ENCODE data around the gene KRTAP16-1. TPM values are rescaled to one million over a fixed set of nuclear protein-coding genes. Genes with fewer than 3 reads are reported as not detected.

Gene KRTAP16-1
- total and polyA plus RNA-seq, 7 experiments from 2014 or later, result 0.19 to 0.49 (median 0.27) TPM; not detected in 3

DNA sequence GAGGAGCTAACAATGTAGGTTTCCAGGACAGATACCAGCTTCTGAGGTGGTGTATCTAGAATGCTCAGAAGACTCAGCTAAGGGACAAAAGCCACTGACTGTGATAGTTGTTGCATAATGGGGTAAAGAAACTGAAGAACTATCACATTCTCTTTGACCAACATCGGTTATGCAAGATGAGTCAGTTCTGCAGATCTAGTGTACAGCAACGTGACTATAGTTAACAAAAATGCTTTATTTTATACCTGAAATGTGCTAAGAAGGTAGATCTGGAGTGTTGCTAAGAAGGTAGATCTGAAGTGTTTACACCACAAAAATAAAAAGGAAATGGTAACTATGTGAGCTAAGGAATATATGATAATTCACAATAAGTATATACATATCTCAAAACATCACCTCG is 41.4 kb downstream of the KRTAP16-1 start:
- ChIA-PET CTCF (no interaction called here), POLR2A (no interaction called here)
- Mint-ChIP-seq H3K27me3 (peaks cover 0 to 22% (median 5%) of the 10 kb centered on the region in 5 donors), H3K4me3 (no peak overlapping the region), H3K4me1 (peaks cover 0 to 22% (median 8%) of the 10 kb centered on the region in 7 donors), H3K36me3 (no peaks in the 10 kb centered on the region), H3K9me3 (no peaks in the 10 kb centered on the region), H3K27ac (no peak overlapping the region)
- Histone ChIP-seq H3K9me3 (ENCODE audit: control insufficient read depth in 2 of 3, low read length in 3 of 3) (no peaks in the 10 kb centered on the region), H3K27ac (ENCODE audit: low read depth, low read length) (no peak overlapping the region), H3K4me3 (ENCODE audit: low read length) (no peak overlapping the region), H3K27me3 (ENCODE audit: control insufficient read depth in 2 of 2, insufficient read depth in 2 of 2, low read length in 2 of 2) (no peaks in the 10 kb centered on the region), H3K36me3 (ENCODE audit: control insufficient read depth in 2 of 3, insufficient read depth in 3 of 3, low read length in 3 of 3) (no peaks in the 10 kb centered on the region), H3K4me1 (ENCODE audit: control insufficient read depth in 2 of 2, insufficient read depth in 2 of 2, low read length in 2 of 2) (no peaks in the 10 kb centered on the region)
- no peak for ATAC-seq
- no peak for DNase-seq
- intact Hi-C loops (cut with micrococcal nuclease), result no loop called here

DNA sequence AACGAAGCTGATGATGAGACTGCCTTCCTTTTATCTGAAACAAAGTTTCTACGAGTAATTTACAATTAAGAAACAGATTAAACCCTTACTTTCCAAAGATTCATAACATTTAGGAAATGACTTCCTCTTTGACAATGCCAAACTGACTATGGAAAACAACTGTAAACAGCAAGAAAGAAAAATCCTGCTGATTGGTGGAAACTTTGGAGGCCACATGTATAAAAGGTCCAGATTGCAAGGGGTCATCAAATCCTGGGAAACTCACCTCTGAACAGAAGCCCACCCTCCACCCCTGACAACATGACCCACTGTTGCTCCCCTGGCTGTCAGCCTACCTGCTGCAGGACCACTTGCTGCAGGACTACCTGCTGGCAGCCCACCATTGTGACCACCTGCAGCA is 44.0 kb downstream of the KRTAP16-1 start, which contains the start of gene KRTAP9-6:
Gene KRTAP9-6, plus strand, starts transcription at position 301 of the 400 bp plus-strand sequence. Its CDS starts 0 bp downstream, at position 301.
- H3K4me1 ChIP-seq (ENCODE audit: control insufficient read depth in 2 of 2, insufficient read depth in 2 of 2, low read length in 2 of 2), result no peaks in the 10 kb centered on the region

DNA sequence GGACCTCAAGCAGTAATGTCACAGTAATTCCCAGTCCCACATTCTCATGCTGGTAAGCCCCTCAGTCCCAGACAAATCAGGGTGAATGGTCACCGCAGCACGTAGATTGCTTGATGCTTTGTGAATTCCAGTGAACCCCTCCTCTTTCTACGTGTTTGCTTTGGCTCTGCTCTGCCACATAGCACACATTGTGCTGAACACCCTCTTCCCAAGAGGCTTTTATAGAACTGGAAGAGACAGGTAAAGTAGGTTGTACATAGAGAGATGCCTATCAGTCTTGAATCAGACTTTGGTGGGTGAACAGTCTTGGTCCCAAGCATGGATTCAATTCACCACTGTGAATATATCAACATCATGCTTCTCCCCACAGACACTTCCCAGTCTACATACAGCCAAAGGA is 44.5 kb downstream of the KRTAP16-1 start:
- H3K27ac ChIP-seq (ENCODE audit: low read depth, low read length), result no peak overlapping the region
- Mint-ChIP-seq H3K36me3 (no peaks in the 10 kb centered on the region), H3K27ac (no peak overlapping the region), H3K9me3 (no peaks in the 10 kb centered on the region), H3K4me3 (no peak overlapping the region), H3K4me1 (peaks cover 0 to 27% (median 15%) of the 10 kb centered on the region in 7 donors), H3K27me3 (peaks cover 0 to 33% (median 5%) of the 10 kb centered on the region in 5 donors)
- H3K27me3 ChIP-seq (ENCODE audit: control insufficient read depth in 2 of 2, insufficient read depth in 2 of 2, low read length in 2 of 2), result no peaks in the 10 kb centered on the region
- POLR2A ChIA-PET, result no interaction called here
- CTCF ChIA-PET, result no interaction called here
- intact Hi-C loops (cut with micrococcal nuclease), result loop anchor here in 1 of 2 donors (1.0 to 5.0 kb wide), 2 partner anchors 14 to 43 kb away; partner anchors contain the start of gene KRTAP16-1
- DNase-seq, result no peak
- no peaks in the 10 kb centered on the region for H3K36me3 ChIP-seq (ENCODE audit: control insufficient read depth in 2 of 3, insufficient read depth in 3 of 3, low read length in 3 of 3)
- H3K9me3 ChIP-seq (ENCODE audit: control insufficient read depth in 2 of 3, low read length in 3 of 3), result no peaks in the 10 kb centered on the region
- no peak for ATAC-seq
- no peak overlapping the region for H3K4me3 ChIP-seq (ENCODE audit: low read length)
- no peaks in the 10 kb centered on the region for H3K4me1 ChIP-seq (ENCODE audit: control insufficient read depth in 2 of 2, insufficient read depth in 2 of 2, low read length in 2 of 2)

More for the DNA sequence above, 44.0 kb downstream of the KRTAP16-1 start, which contains the start of gene KRTAP9-6:
- no peak within 1 kb of the TSS for H3K4me3 Mint-ChIP-seq
- no peaks in the 10 kb centered on the region for H3K9me3 Mint-ChIP-seq
- intact Hi-C loops (cut with micrococcal nuclease), result no loop called here
- H3K27me3 Mint-ChIP-seq, result peaks cover 0 to 30% (median 5%) of the 10 kb centered on the region in 5 donors
- Histone ChIP-seq H3K27me3 (ENCODE audit: control insufficient read depth in 2 of 2, insufficient read depth in 2 of 2, low read length in 2 of 2) (no peaks in the 10 kb centered on the region), H3K27ac (ENCODE audit: low read depth, low read length) (no peak within 1 kb of the TSS), H3K4me3 (ENCODE audit: low read length) (no peak within 1 kb of the TSS), H3K36me3 (ENCODE audit: control insufficient read depth in 2 of 3, insufficient read depth in 3 of 3, low read length in 3 of 3) (no peaks in the 10 kb centered on the region), H3K9me3 (ENCODE audit: control insufficient read depth in 2 of 3, low read length in 3 of 3) (no peaks in the 10 kb centered on the region)
- POLR2A ChIA-PET, result no interaction called here
- DNase-seq (no peak), ATAC-seq (no peak)
- H3K27ac Mint-ChIP-seq, result no peak within 1 kb of the TSS
- H3K4me1 Mint-ChIP-seq, result peaks cover 0 to 27% (median 15%) of the 10 kb centered on the region in 7 donors
- CTCF ChIA-PET, result no interaction called here
- no peaks in the 10 kb centered on the region for H3K36me3 Mint-ChIP-seq

DNA sequence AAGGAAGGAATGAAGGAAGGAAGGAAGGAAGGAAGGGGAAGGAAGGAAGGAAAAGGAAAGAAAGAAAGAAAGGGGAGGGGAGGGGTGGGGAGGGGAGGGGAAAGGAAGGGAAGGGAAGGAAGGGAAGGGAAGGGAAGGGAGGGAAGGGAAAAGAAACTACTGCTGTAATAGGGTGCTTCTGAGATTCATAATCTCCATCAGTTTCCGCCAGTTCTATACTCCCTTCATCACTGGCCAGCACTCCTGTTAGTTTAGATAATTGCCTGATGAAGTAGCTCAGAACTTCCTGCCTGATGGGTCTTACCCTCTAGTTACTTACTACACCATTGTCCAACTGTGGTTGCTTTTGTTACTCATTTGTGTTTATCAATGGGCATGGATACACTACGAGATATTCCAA is 45.9 kb downstream of the KRTAP16-1 start:
- Mint-ChIP-seq H3K36me3 (no peaks in the 10 kb centered on the region), H3K4me3 (no peak overlapping the region), H3K9me3 (no peaks in the 10 kb centered on the region), H3K4me1 (peaks cover 0 to 27% (median 13%) of the 10 kb centered on the region in 7 donors), H3K27me3 (peaks cover 0 to 39% (median 14%) of the 10 kb centered on the region in 5 donors), H3K27ac (peak overlapping the region in 1 of 9 donors; percentile 5)
- H3K4me1 ChIP-seq (ENCODE audit: control insufficient read depth in 2 of 2, insufficient read depth in 2 of 2, low read length in 2 of 2), result no peaks in the 10 kb centered on the region
- H3K27me3 ChIP-seq (ENCODE audit: control insufficient read depth in 2 of 2, insufficient read depth in 2 of 2, low read length in 2 of 2), result peaks cover 0 to 6% of the 10 kb centered on the region in 2 donors
- intact Hi-C loops (cut with micrococcal nuclease), result loop anchor here in 1 of 2 donors (5.0 kb wide), 1 partner anchor 44 kb away; the partner anchor contains the start of gene KRTAP16-1
- H3K4me3 ChIP-seq (ENCODE audit: low read length), result no peak overlapping the region
- no peaks in the 10 kb centered on the region for H3K36me3 ChIP-seq (ENCODE audit: control insufficient read depth in 2 of 3, insufficient read depth in 3 of 3, low read length in 3 of 3)
- H3K27ac ChIP-seq (ENCODE audit: low read depth, low read length), result no peak overlapping the region
- ChIA-PET CTCF (interaction anchor here (0.7 kb wide), 1 partner anchor 49 kb away, joined by 3 read pairs; no protein-coding TSS in a partner anchor), POLR2A (no interaction called here)
- ATAC-seq (no peak), DNase-seq (no peak)
- H3K9me3 ChIP-seq (ENCODE audit: control insufficient read depth in 2 of 3, low read length in 3 of 3), result no peaks in the 10 kb centered on the region

DNA sequence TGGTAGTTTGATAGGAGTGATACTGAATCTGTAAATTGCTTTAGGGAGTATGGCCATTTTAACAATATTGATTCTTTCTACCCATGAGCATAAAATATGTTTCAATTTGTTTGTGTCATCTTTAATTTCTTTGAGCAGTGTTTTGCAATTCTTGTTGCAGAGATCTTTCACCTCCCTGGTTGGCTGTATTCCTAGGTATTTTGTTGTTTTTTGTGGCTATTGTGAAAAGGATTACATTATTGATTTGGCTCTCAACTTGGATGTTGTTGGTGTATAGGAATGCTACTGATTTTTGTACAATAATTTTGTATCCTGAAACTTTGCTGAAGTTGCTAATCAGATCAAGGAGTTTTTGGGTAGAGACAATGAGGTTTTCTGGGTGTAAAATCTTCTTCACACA is 50.7 kb downstream of the KRTAP16-1 start:
- Mint-ChIP-seq H3K36me3 (no peaks in the 10 kb centered on the region), H3K4me1 (peaks cover 0 to 25% (median 14%) of the 10 kb centered on the region in 7 donors), H3K27ac (no peak overlapping the region), H3K4me3 (no peak overlapping the region), H3K27me3 (peaks cover 0 to 50% (median 16%) of the 10 kb centered on the region in 5 donors), H3K9me3 (no peaks in the 10 kb centered on the region)
- Histone ChIP-seq H3K4me1 (ENCODE audit: control insufficient read depth in 2 of 2, insufficient read depth in 2 of 2, low read length in 2 of 2) (no peaks in the 10 kb centered on the region), H3K27ac (ENCODE audit: low read depth, low read length) (no peak overlapping the region), H3K27me3 (ENCODE audit: control insufficient read depth in 2 of 2, insufficient read depth in 2 of 2, low read length in 2 of 2) (peaks cover 0 to 6% of the 10 kb centered on the region in 2 donors), H3K9me3 (ENCODE audit: control insufficient read depth in 2 of 3, low read length in 3 of 3) (no peaks in the 10 kb centered on the region), H3K36me3 (ENCODE audit: control insufficient read depth in 2 of 3, insufficient read depth in 3 of 3, low read length in 3 of 3) (no peaks in the 10 kb centered on the region), H3K4me3 (ENCODE audit: low read length) (no peak overlapping the region)
- intact Hi-C loops (cut with micrococcal nuclease), result no loop called here
- ATAC-seq (no peak), DNase-seq (no peak)
- ChIA-PET CTCF (no interaction called here), POLR2A (no interaction called here)

Other genes with a start within 250 kb of the KRTAP16-1 start
Only the 30 nearest of the 36 such genes appear.
- gene KRTAP4-16, start 207.1 kb downstream of the KRTAP16-1 start, total RNA-seq, result not detected
- not detected for gene KRTAP4-16, start 207.1 kb downstream of the KRTAP16-1 start, polyA plus RNA-seq
- not detected for gene KRTAP4-9, start 203.9 kb downstream of the KRTAP16-1 start, total RNA-seq
- gene KRTAP4-9, start 203.9 kb downstream of the KRTAP16-1 start, polyA plus RNA-seq, result not detected
- gene KRTAP4-11, start 190.9 kb downstream of the KRTAP16-1 start, total RNA-seq, result not detected
- gene KRTAP4-11, start 190.9 kb downstream of the KRTAP16-1 start, polyA plus RNA-seq, result not detected
- gene KRTAP4-12, start 185.1 kb downstream of the KRTAP16-1 start, total RNA-seq, result not detected
- not detected for gene KRTAP4-12, start 185.1 kb downstream of the KRTAP16-1 start, polyA plus RNA-seq
- not detected for gene KRTAP4-6, start 168.8 kb downstream of the KRTAP16-1 start, total RNA-seq
- not detected for gene KRTAP4-6, start 168.8 kb downstream of the KRTAP16-1 start, polyA plus RNA-seq
- gene KRTAP4-5, start 159.5 kb downstream of the KRTAP16-1 start, total RNA-seq, result not detected
- gene KRTAP4-5, start 159.5 kb downstream of the KRTAP16-1 start, polyA plus RNA-seq, result not detected
- gene KRTAP4-4, start 148.6 kb downstream of the KRTAP16-1 start, total RNA-seq, result not detected
- gene KRTAP4-4, start 148.6 kb downstream of the KRTAP16-1 start, polyA plus RNA-seq, result not detected
- not detected for gene KRTAP4-3, start 141.1 kb downstream of the KRTAP16-1 start, total RNA-seq
- not detected for gene KRTAP4-3, start 141.1 kb downstream of the KRTAP16-1 start, polyA plus RNA-seq
- not detected for gene KRTAP4-2, start 131.1 kb downstream of the KRTAP16-1 start, total RNA-seq
- not detected for gene KRTAP4-2, start 131.1 kb downstream of the KRTAP16-1 start, polyA plus RNA-seq
- gene KRTAP4-1, start 124.4 kb downstream of the KRTAP16-1 start, total RNA-seq, result not detected
- not detected for gene KRTAP4-1, start 124.4 kb downstream of the KRTAP16-1 start, polyA plus RNA-seq
- gene KRTAP9-1, start 119.4 kb downstream of the KRTAP16-1 start, total RNA-seq, result not detected
- not detected for gene KRTAP9-1, start 119.4 kb downstream of the KRTAP16-1 start, polyA plus RNA-seq
- not detected for gene KRTAP9-2, start 82.7 kb downstream of the KRTAP16-1 start, total RNA-seq
- not detected for gene KRTAP9-2, start 82.7 kb downstream of the KRTAP16-1 start, polyA plus RNA-seq
- not detected for gene KRTAP9-3, start 76.9 kb downstream of the KRTAP16-1 start, total RNA-seq
- not detected for gene KRTAP9-3, start 76.9 kb downstream of the KRTAP16-1 start, polyA plus RNA-seq
- gene KRTAP9-8, start 71.3 kb downstream of the KRTAP16-1 start, total RNA-seq, result not detected
- not detected for gene KRTAP9-8, start 71.3 kb downstream of the KRTAP16-1 start, polyA plus RNA-seq
- not detected for gene KRTAP9-4, start 59.6 kb downstream of the KRTAP16-1 start, total RNA-seq
- gene KRTAP9-4, start 59.6 kb downstream of the KRTAP16-1 start, polyA plus RNA-seq, result not detected
- gene KRTAP9-9, start 53.9 kb downstream of the KRTAP16-1 start, total RNA-seq, result not detected
- not detected for gene KRTAP9-9, start 53.9 kb downstream of the KRTAP16-1 start, polyA plus RNA-seq
- not detected for gene KRTAP9-6, start 43.9 kb downstream of the KRTAP16-1 start, total RNA-seq
- not detected for gene KRTAP9-6, start 43.9 kb downstream of the KRTAP16-1 start, polyA plus RNA-seq
- not detected for gene KRTAP9-7, start 33.6 kb downstream of the KRTAP16-1 start, total RNA-seq
- not detected for gene KRTAP9-7, start 33.6 kb downstream of the KRTAP16-1 start, polyA plus RNA-seq
- gene KRTAP29-1, start 6.5 kb downstream of the KRTAP16-1 start, total RNA-seq, result not detected
- under 1 TPM in 1 of 2 donors, not detected in 1; 0.30 TPM for gene KRTAP29-1, start 6.5 kb downstream of the KRTAP16-1 start, polyA plus RNA-seq
- not detected for gene KRTAP17-1, start 6.4 kb upstream of the KRTAP16-1 start, total RNA-seq
- gene KRTAP17-1, start 6.4 kb upstream of the KRTAP16-1 start, polyA plus RNA-seq, result not detected
- not detected for gene KRT33A, start 41.5 kb upstream of the KRTAP16-1 start, total RNA-seq
- not detected for gene KRT33A, start 41.5 kb upstream of the KRTAP16-1 start, polyA plus RNA-seq
- not detected for gene KRT33B, start 60.5 kb upstream of the KRTAP16-1 start, total RNA-seq
- gene KRT33B, start 60.5 kb upstream of the KRTAP16-1 start, polyA plus RNA-seq, result not detected
- not detected for gene KRT34, start 73.0 kb upstream of the KRTAP16-1 start, total RNA-seq
- gene KRT34, start 73.0 kb upstream of the KRTAP16-1 start, polyA plus RNA-seq, result not detected
- gene KRT31, start 88.3 kb upstream of the KRTAP16-1 start, total RNA-seq, result not detected
- gene KRT31, start 88.3 kb upstream of the KRTAP16-1 start, polyA plus RNA-seq, result not detected
- gene KRT37, start 115.3 kb upstream of the KRTAP16-1 start, total RNA-seq, result not detected
- not detected for gene KRT37, start 115.3 kb upstream of the KRTAP16-1 start, polyA plus RNA-seq
- gene KRT38, start 131.7 kb upstream of the KRTAP16-1 start, total RNA-seq, result not detected
- not detected for gene KRT38, start 131.7 kb upstream of the KRTAP16-1 start, polyA plus RNA-seq
- not detected for gene KRT32, start 158.1 kb upstream of the KRTAP16-1 start, total RNA-seq
- not detected for gene KRT32, start 158.1 kb upstream of the KRTAP16-1 start, polyA plus RNA-seq
- not detected for gene KRT35, start 171.8 kb upstream of the KRTAP16-1 start, total RNA-seq
- gene KRT35, start 171.8 kb upstream of the KRTAP16-1 start, polyA plus RNA-seq, result not detected
- gene KRT36, start 180.6 kb upstream of the KRTAP16-1 start, total RNA-seq, result not detected
- not detected for gene KRT36, start 180.6 kb upstream of the KRTAP16-1 start, polyA plus RNA-seq
- gene KRT13, start 196.3 kb upstream of the KRTAP16-1 start, total RNA-seq, result not detected
- gene KRT13, start 196.3 kb upstream of the KRTAP16-1 start, polyA plus RNA-seq, result not detected

Measured in naive thymus-derived CD4-positive, alpha-beta T cell (primary cell).